ENCODE measurements around the gene CH25H. TPM values are rescaled to one million over a fixed set of nuclear protein-coding genes. Genes with fewer than 3 reads are reported as not detected.

Gene CH25H
- polyA plus RNA-seq, 3 donors, result 0.13 to 0.21 TPM; not detected in 1

GRCh38 chr10:89156161-89156835 is 50.8 kb downstream of the CH25H start:
- DNase-seq, result no peak

Other genes with a start within 250 kb of the CH25H start
- 1 to 10 TPM; 9.3 to 9.7 (median 9.5) TPM for gene FAS, start 216.5 kb downstream of the CH25H start, polyA plus RNA-seq (ENCODE audit: insufficient read length in 3 of 3)
- gene LIPA, start 44.5 kb upstream of the CH25H start, polyA plus RNA-seq (ENCODE audit: insufficient read length in 3 of 3), result 10 to 100 TPM; 45.4 to 48.2 (median 47.4) TPM
- 1 to 10 TPM; 7.1 to 9.6 (median 8.1) TPM for gene IFIT2, start 94.7 kb upstream of the CH25H start, polyA plus RNA-seq (ENCODE audit: insufficient read length in 3 of 3)
- 10 to 100 TPM; 10.5 to 14.8 (median 11.0) TPM for gene IFIT3, start 120.7 kb upstream of the CH25H start, polyA plus RNA-seq (ENCODE audit: insufficient read length in 3 of 3)
- under 1 TPM in 2 of 3 donors, not detected in 1; 0.04 to 0.09 TPM for gene IFIT1B, start 170.7 kb upstream of the CH25H start, polyA plus RNA-seq (ENCODE audit: insufficient read length in 3 of 3)
- gene IFIT1, start 185.3 kb upstream of the CH25H start, polyA plus RNA-seq (ENCODE audit: insufficient read length in 3 of 3), result 10 to 100 TPM; 13.1 to 18.1 (median 18.0) TPM
- gene IFIT5, start 207.3 kb upstream of the CH25H start, polyA plus RNA-seq (ENCODE audit: insufficient read length in 3 of 3), result 10 to 100 TPM; 14.4 to 17.4 (median 15.6) TPM